ENCODE results near the gene PHF21B.
"Not testable (repeated sequence)": the region's sequence is repeated elsewhere in the genome, so short reads cannot be mapped to it uniquely, and the experiment has no call there.

The PHF21B gene

GRCh38 chr22:45009606-45010531 lies at the start of gene PHF21B:
PHF21B (minus strand) TSS chr22:45010005; CDS start chr22:45009549, 456 bp downstream.
- peak; percentile 71 for DNase-seq

GRCh38 chr22:45059296-45059695 lies 49.5 kb upstream of the PHF21B start:
- DNase-seq, result no peak

GRCh38 chr22:45058622-45058912 lies 48.8 kb upstream of the PHF21B start:
- DNase-seq, result no peak

GRCh38 chr22:45055936-45056335 lies 46.1 kb upstream of the PHF21B start:
- no peak for DNase-seq

- no peak for DNase-seq
Measured at GRCh38 chr22:45053571-45053970, 43.8 kb upstream of the PHF21B start.

GRCh38 chr22:45053094-45053493 lies 43.3 kb upstream of the PHF21B start:
- no peak for DNase-seq

GRCh38 chr22:45052665-45053064 lies 42.9 kb upstream of the PHF21B start:
- not testable (repeated sequence) for DNase-seq

- no peak for DNase-seq
Measured at GRCh38 chr22:45051946-45052345, 42.1 kb upstream of the PHF21B start.

GRCh38 chr22:45051419-45051818 lies 41.6 kb upstream of the PHF21B start:
- no peak for DNase-seq

GRCh38 chr22:45047260-45047659 lies 37.5 kb upstream of the PHF21B start:
- DNase-seq, result no peak

- DNase-seq, result no peak
Measured at GRCh38 chr22:45045208-45045607, 35.4 kb upstream of the PHF21B start.

GRCh38 chr22:45042263-45042662 lies 32.5 kb upstream of the PHF21B start:
- DNase-seq, result no peak

- DNase-seq, result no peak
Measured at GRCh38 chr22:45039133-45039532, 29.3 kb upstream of the PHF21B start.

GRCh38 chr22:45036154-45036553 lies 26.3 kb upstream of the PHF21B start:
- no peak for DNase-seq

GRCh38 chr22:45034821-45035220 lies 25.0 kb upstream of the PHF21B start:
- no peak for DNase-seq

- no peak for DNase-seq
Measured at GRCh38 chr22:45034156-45034555, 24.4 kb upstream of the PHF21B start.

- no peak for DNase-seq
Measured at GRCh38 chr22:45033136-45033535, 23.3 kb upstream of the PHF21B start.

- no peak for DNase-seq
Measured at GRCh38 chr22:45031629-45032403, 22.0 kb upstream of the PHF21B start.

- no peak for DNase-seq
Measured at GRCh38 chr22:45029501-45029900, 19.7 kb upstream of the PHF21B start.

GRCh38 chr22:45026511-45026910 lies 16.7 kb upstream of the PHF21B start:
- DNase-seq, result no peak

- DNase-seq, result no peak
Measured at GRCh38 chr22:45023431-45023830, 13.6 kb upstream of the PHF21B start.

GRCh38 chr22:45019861-45020655 lies 10.3 kb upstream of the PHF21B start:
- no peak for DNase-seq

GRCh38 chr22:45014654-45015053 lies 4.8 kb upstream of the PHF21B start:
- no peak for DNase-seq
